B cell (primary cell): ENCODE measurements around the gene RBMS3. TPM values are rescaled to one million over a fixed set of nuclear protein-coding genes. Genes with fewer than 3 reads are reported as not detected.

ENCODE experiments used
- ATAC-seq: fragments of 200-7000 bp; cut with Tn5 transposase; one replicate; pipeline ENCODE4 v1.10.0; 2021; ENCODE audit warnings: low read depth, mild to moderate bottlenecking, moderate number of reproducible peaks, moderate library complexity
- CTCF ChIA-PET: fragments of 350-600 bp; sonication (Branson Sonifier 250); formaldehyde crosslinking; loops from one replicate; lab custom pipeline; 2021; ENCODE audit warnings: antibody characterized with exemption, inconsistent platforms; lab: Charles Lee
- POLR2A ChIA-PET: fragments of 350-600 bp; sonication (Branson Sonifier 250); formaldehyde crosslinking; loops from one replicate; lab custom pipeline; 2021; ENCODE audit warnings: antibody characterized with exemption; lab: Charles Lee
- DNase-seq: peaks from one replicate; pipeline ENCODE4 v3.0.0; 2013
- H2AFZ ChIP-seq: 2 replicates; pipeline ENCODE4 v1.6.1; 2012; ENCODE audit warnings: mild to moderate bottlenecking, low read depth, low read length; ENCODE audit not compliant: insufficient read depth, poor library complexity, severe bottlenecking
- H3K27ac ChIP-seq, 2 donors: 1 replicate in 1 of 2; 2 replicates in 1 of 2; pipeline ENCODE4 v1.5.1; 2012 to 2013; ENCODE audit warnings: low read length in 2 of 2, mild to moderate bottlenecking in 2 of 2, moderate library complexity in 1 of 2
- H3K27me3 ChIP-seq, 4 experiments: fragments of 200-600 bp in 1 of 4; sonication (generic) in 1 of 4; replicated peaks in 1 of 4; 1 replicate in 2 of 4; 2 replicates in 2 of 4; pipeline versions ENCODE4 v1.6.1 to v1.7.0; 2013 to 2016; ENCODE audit warnings: low read length in 3 of 4, mild to moderate bottlenecking in 2 of 4, mixed read lengths in 1 of 4, moderate library complexity in 1 of 4; ENCODE audit not compliant: insufficient read depth in 4 of 4, control insufficient read depth in 3 of 4; ENCODE audit errors: control extremely low read depth in 1 of 4
- H3K36me3 ChIP-seq, 2 experiments: replicated peaks in 1 of 2; 1 replicate in 1 of 2; 2 replicates in 1 of 2; pipeline versions ENCODE4 v1.6.1 to v1.7.1; 2013; ENCODE audit warnings: low read length in 1 of 2; ENCODE audit not compliant: insufficient read depth in 2 of 2, control insufficient read depth in 1 of 2; ENCODE audit errors: control extremely low read depth in 1 of 2, extremely low read depth in 1 of 2
- H3K4me1 ChIP-seq, 2 donors: fragments of 200-600 bp in 1 of 2; sonication (generic) in 1 of 2; 1 replicate in 1 of 2; 2 replicates in 1 of 2; pipeline versions ENCODE4 v1.5.1 to v1.6.1; 2013 to 2017; ENCODE audit warnings: low read length in 2 of 2; ENCODE audit not compliant: control insufficient read depth in 2 of 2, insufficient read depth in 2 of 2
- H3K4me2 ChIP-seq: replicated peaks from 2 replicates; pipeline ENCODE3; 2012; ENCODE audit warnings: mild to moderate bottlenecking, low read depth, low read length; ENCODE audit not compliant: poor library complexity, severe bottlenecking
- H3K4me3 ChIP-seq, 5 experiments: fragments of 200-600 bp in 1 of 5; sonication (generic) in 1 of 5; 1 replicate in 3 of 5; 2 replicates in 2 of 5; pipeline versions ENCODE4 v1.5.1 to v1.7.0; 2011 to 2016; ENCODE audit warnings: low read length in 4 of 5, mild to moderate bottlenecking in 4 of 5, low read depth in 2 of 5, control low read depth in 1 of 5, moderate library complexity in 1 of 5; ENCODE audit not compliant: insufficient read depth in 1 of 5; ENCODE audit errors: control extremely low read depth in 1 of 5, extremely low read depth in 1 of 5
- H3K79me2 ChIP-seq: fragments of 200-600 bp; sonication (generic); one replicate; pipeline ENCODE4 v1.6.0; 2016; ENCODE audit warnings: low read length; ENCODE audit not compliant: control insufficient read depth, insufficient read depth
- H3K9ac ChIP-seq: fragments of 200-600 bp; sonication (generic); 2 replicates; pipeline ENCODE4 v1.6.1; 2017; ENCODE audit warnings: mild to moderate bottlenecking, low read length, moderate library complexity
- H3K9me3 ChIP-seq, 3 donors: one replicate each; pipeline versions ENCODE4 v1.6.1 to v1.7.1; 2013; ENCODE audit warnings: low read length in 2 of 3; ENCODE audit not compliant: control insufficient read depth in 2 of 3, insufficient read depth in 1 of 3; ENCODE audit errors: control extremely low read depth in 1 of 3
- H4K20me1 ChIP-seq: 2 replicates; pipeline ENCODE4 v1.6.0; 2012; ENCODE audit warnings: mild to moderate bottlenecking, low read length; ENCODE audit not compliant: insufficient read depth, control insufficient read depth, poor library complexity, severe bottlenecking
- H3K27ac Mint-ChIP-seq: one replicate; pipeline ENCODE4 v1.8.0; 2021; ENCODE audit warnings: mixed read lengths
- H3K27me3 Mint-ChIP-seq: one replicate; pipeline ENCODE4 v1.8.0; 2021; ENCODE audit warnings: mixed read lengths
- H3K4me1 Mint-ChIP-seq: one replicate; pipeline ENCODE4 v1.8.0; 2021; ENCODE audit warnings: mixed read lengths
- H3K4me3 Mint-ChIP-seq: one replicate; pipeline ENCODE4 v1.8.0; 2021; ENCODE audit warnings: mixed read lengths
- H3K9me3 Mint-ChIP-seq: one replicate; pipeline ENCODE4 v1.8.0; 2022; ENCODE audit warnings: mixed read lengths; ENCODE audit not compliant: insufficient read depth
- EZH2 ChIP-seq: IDR thresholded peaks from 2 replicates; pipeline ENCODE4 v1.6.1; 2012; ENCODE audit warnings: borderline replicate concordance, low read depth, mild to moderate bottlenecking, moderate library complexity, low read length; ENCODE audit not compliant: insufficient read depth, poor library complexity, severe bottlenecking
- WGBS: methylation state at CpG from one replicate; pipeline ENCODE4 v1.1.5; 2013; ENCODE audit warnings: missing lambda C conversion rate; ENCODE audit not compliant: insufficient coverage; 5-methylcytosine and 5-hydroxymethylcytosine counted together
- intact Hi-C: fragments of 100-400 bp; cut with micrococcal nuclease; formaldehyde crosslinking; loops from one replicate; pipeline ENCODE4 v1.10.0; 2022
- polyA plus RNA-seq: library from polyadenylated mRNA; depleted of rRNA; stranded (reverse); fragments of >200 nt; gene quantifications from 2 replicates; pipeline ENCODE4 v1.2.3, GENCODE V29; 2012
- total RNA-seq, 2 donors: library from RNA; stranded (reverse); fragments of 120-200 nt in 1 of 2; gene quantifications; 1 replicate in 1 of 2; 2 replicates in 1 of 2; pipeline versions ENCODE4 v1.2.3 to v1.2.4, GENCODE V29; 2013 to 2022
- TF ChIP-seq, protein P1 (sequence below): fragments of 200-600 bp; IDR thresholded peaks from one replicate; pipeline ENCODE4 v1.8.0; 2022; ENCODE audit warnings: antibody characterized with exemption, mild to moderate bottlenecking

Gene RBMS3
- total and polyA plus RNA-seq, 2 donors (not counting 1 experiment from before 2014, with no cell fraction given) = not detected

DNA sequence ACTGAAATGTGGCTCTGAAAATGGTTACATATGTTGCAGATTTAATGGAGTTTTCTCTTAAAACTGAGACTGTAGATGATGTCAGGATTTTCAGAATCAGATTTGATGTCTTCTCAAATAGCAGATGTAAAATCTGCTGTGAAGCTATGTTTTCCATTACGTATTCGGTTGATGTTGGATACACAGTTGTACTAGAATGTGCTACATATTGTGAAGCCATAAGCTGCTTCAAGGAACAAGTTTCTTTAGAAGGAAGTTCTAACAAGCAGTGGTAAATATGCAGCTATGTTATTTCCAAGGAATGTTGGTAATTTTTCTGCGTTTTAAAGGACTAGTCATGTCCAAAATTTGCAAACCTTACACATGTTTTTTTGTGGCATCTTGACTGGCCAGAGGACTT, 197.7 kb downstream of the RBMS3 start:
- ATAC-seq (no peak), DNase-seq (no peak)
- Histone ChIP-seq H3K36me3 (no peaks in the 10 kb centered on the region), H3K27ac (no peak overlapping the region), H3K9ac (no peak overlapping the region), H3K4me1 (no peaks in the 10 kb centered on the region), H3K4me2 (no peak overlapping the region), H3K9me3 (peaks cover 0 to 4% (median 0%) of the 10 kb centered on the region in 3 donors), H3K79me2 (no peaks in the 10 kb centered on the region), H3K4me3 (no peak overlapping the region), H3K27me3 (no peaks in the 10 kb centered on the region), H2AFZ (no peak overlapping the region), H4K20me1 (no peaks in the 10 kb centered on the region)
- TF ChIP-seq, protein P1, sequence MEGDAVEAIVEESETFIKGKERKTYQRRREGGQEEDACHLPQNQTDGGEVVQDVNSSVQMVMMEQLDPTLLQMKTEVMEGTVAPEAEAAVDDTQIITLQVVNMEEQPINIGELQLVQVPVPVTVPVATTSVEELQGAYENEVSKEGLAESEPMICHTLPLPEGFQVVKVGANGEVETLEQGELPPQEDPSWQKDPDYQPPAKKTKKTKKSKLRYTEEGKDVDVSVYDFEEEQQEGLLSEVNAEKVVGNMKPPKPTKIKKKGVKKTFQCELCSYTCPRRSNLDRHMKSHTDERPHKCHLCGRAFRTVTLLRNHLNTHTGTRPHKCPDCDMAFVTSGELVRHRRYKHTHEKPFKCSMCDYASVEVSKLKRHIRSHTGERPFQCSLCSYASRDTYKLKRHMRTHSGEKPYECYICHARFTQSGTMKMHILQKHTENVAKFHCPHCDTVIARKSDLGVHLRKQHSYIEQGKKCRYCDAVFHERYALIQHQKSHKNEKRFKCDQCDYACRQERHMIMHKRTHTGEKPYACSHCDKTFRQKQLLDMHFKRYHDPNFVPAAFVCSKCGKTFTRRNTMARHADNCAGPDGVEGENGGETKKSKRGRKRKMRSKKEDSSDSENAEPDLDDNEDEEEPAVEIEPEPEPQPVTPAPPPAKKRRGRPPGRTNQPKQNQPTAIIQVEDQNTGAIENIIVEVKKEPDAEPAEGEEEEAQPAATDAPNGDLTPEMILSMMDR = no peak
- TF ChIP-seq EZH2 = no peak
- H3K9me3 Mint-ChIP-seq = no peaks in the 10 kb centered on the region
- ChIA-PET CTCF (no interaction called here), POLR2A (no interaction called here)
- H3K27me3 Mint-ChIP-seq = no peaks in the 10 kb centered on the region
- H3K4me1 Mint-ChIP-seq = no peaks in the 10 kb centered on the region
- H3K4me3 Mint-ChIP-seq = no peak overlapping the region
- intact Hi-C loops = no loop called here
- no peak overlapping the region for H3K27ac Mint-ChIP-seq
- WGBS = 100% methylated on average over 2 of the region's 3 CpGs

DNA sequence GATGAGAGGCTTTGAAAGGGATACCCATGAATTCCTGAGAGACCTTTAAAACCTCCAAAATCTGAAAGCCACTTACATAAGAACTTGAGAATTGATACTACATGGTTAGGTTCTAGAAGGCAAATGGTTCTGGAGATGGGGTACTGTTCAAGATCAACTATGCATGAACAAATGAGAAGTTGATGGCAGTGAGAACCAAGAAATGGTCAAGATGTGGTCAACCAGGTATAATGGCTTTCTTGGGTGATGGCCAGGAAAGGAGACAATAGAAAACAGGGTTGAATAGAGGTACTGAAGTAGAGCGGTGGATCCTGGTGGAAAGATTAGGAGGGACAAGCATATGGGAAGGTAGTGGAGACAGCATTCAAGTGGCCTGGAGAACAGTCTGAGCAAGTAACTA, 200.4 kb downstream of the RBMS3 start:
- no peak for ATAC-seq
- Histone ChIP-seq H3K4me3 (no peak overlapping the region), H3K27me3 (no peaks in the 10 kb centered on the region), H2AFZ (no peak overlapping the region), H3K9me3 (no peaks in the 10 kb centered on the region), H3K4me2 (no peak overlapping the region), H4K20me1 (no peaks in the 10 kb centered on the region), H3K27ac (no peak overlapping the region), H3K36me3 (no peaks in the 10 kb centered on the region), H3K4me1 (no peaks in the 10 kb centered on the region), H3K9ac (no peak overlapping the region), H3K79me2 (no peaks in the 10 kb centered on the region)
- Mint-ChIP-seq H3K27ac (no peak overlapping the region), H3K4me3 (no peak overlapping the region), H3K9me3 (no peaks in the 10 kb centered on the region), H3K27me3 (no peaks in the 10 kb centered on the region), H3K4me1 (no peaks in the 10 kb centered on the region)
- no peak for DNase-seq
- WGBS = 85% methylated on average over 1 of the region's 1 CpG
- TF ChIP-seq, protein P1 = no peak
- TF ChIP-seq EZH2 = no peak
- POLR2A ChIA-PET = no interaction called here
- CTCF ChIA-PET = no interaction called here
- intact Hi-C loops = no loop called here
